ENCODE results near the gene IQGAP2.

IQGAP2 gene

DNA sequence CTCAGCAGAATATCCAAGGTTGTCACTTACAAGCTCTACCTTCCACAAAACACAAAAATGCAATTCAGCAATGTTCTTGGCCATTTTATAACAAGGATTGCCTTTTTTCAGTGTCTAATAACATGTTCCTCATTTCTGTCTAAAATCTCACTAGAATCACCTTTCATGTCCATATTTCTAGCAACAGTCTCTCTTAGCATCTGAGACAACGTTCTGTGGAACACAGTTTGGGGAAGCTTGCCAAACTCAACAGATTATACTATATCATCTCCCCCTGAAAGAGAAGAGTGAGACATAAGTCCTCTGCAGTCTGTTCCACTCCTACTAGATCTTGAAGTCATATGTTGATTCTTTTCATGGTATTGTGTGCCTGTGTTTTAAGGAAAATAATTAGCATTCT, 149.5 kb downstream of the IQGAP2 start:
- Histone ChIP-seq H3K27me3 (ENCODE audit: insufficient read depth, insufficient read length) (no peaks in the 10 kb centered on the region), H3K4me3 (ENCODE audit: insufficient read length, low read depth) (no peak overlapping the region), H3K4me1 (ENCODE audit: insufficient read depth, insufficient read length) (no peaks in the 10 kb centered on the region), H3K36me3 (ENCODE audit: insufficient read depth, insufficient read length, low read length) (no peaks in the 10 kb centered on the region), H3K9ac (ENCODE audit: insufficient read length, low read depth) (no peak overlapping the region), H3K9me3 (ENCODE audit: insufficient read depth, low read length) (peaks cover 8% of the 10 kb centered on the region; the same call in 1 of the 2 replicates)
- no peak for DNase-seq (ENCODE audit: low read depth, low spot score)
- TF ChIP-seq ZNF274 (IDR thresholded peaks at IDR 0.05; ENCODE audit: low read depth, low read length): no peak
- TF ChIP-seq YY1 (IDR thresholded peaks at IDR 0.05; ENCODE audit: insufficient read depth, insufficient read length): no peak
- TF ChIP-seq SUZ12 (IDR thresholded peaks at IDR 0.05; ENCODE audit: extremely low read depth, insufficient read depth, insufficient read length): no peak

DNA sequence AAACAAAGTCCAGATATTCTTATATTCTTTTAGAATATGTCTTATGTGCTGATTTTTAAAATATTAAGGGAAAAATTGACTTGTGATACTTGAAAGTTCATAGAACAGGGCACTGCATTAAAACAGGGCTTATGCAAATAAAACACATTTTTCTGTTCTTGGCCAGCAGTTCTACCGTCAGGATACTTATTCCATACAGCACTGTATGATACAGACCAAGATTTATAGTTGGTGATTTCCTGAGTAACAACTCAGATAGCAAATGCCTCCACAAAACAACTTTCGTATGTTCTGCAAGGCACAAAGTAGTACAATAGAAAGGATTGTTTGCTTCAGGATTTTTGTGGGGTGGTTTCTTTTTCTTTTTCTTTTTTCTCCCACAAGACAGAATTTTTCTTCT, 150.2 kb downstream of the IQGAP2 start:
- Histone ChIP-seq H3K4me3 (ENCODE audit: insufficient read length, low read depth) (no peak overlapping the region), H3K9ac (ENCODE audit: insufficient read length, low read depth) (no peak overlapping the region), H3K9me3 (ENCODE audit: insufficient read depth, low read length) (peaks cover 8% of the 10 kb centered on the region; the same call in 1 of the 2 replicates), H3K4me1 (ENCODE audit: insufficient read depth, insufficient read length) (no peaks in the 10 kb centered on the region), H3K27me3 (ENCODE audit: insufficient read depth, insufficient read length) (no peaks in the 10 kb centered on the region), H3K36me3 (ENCODE audit: insufficient read depth, insufficient read length, low read length) (no peaks in the 10 kb centered on the region)
- TF ChIP-seq SUZ12 (IDR thresholded peaks at IDR 0.05; ENCODE audit: extremely low read depth, insufficient read depth, insufficient read length): no peak
- no peak for TF ChIP-seq YY1 (IDR thresholded peaks at IDR 0.05; ENCODE audit: insufficient read depth, insufficient read length)
- TF ChIP-seq ZNF274 (IDR thresholded peaks at IDR 0.05; ENCODE audit: low read depth, low read length): no peak
- DNase-seq (ENCODE audit: low read depth, low spot score): no peak

DNA sequence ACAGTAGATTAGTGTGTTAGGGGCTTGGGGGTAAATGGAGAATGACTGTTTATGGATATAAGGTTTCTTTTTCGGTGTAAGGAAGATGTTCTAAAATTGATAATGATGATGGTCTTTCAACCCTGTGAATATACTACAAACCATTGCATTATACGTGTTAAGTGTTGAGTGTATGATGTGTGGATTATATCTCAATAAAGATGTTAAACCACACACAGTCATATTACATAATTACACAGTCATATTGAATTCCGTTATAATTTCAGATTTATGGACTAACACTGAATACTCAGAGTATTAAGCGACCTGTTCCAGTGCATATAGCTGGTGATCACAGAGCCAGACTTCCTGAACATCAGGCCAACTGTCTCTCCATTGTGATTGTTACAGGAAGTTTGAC, 152.0 kb downstream of the IQGAP2 start:
- no peak overlapping the region for H3K4me3 ChIP-seq (ENCODE audit: insufficient read length, low read depth)
- peaks cover 8% of the 10 kb centered on the region; the same call in 1 of the 2 replicates for H3K9me3 ChIP-seq (ENCODE audit: insufficient read depth, low read length)
- no peak for DNase-seq (ENCODE audit: low read depth, low spot score)
- no peaks in the 10 kb centered on the region for H3K36me3 ChIP-seq (ENCODE audit: insufficient read depth, insufficient read length, low read length)
- TF ChIP-seq ZNF274 (IDR thresholded peaks at IDR 0.05; ENCODE audit: low read depth, low read length) (no peak), SUZ12 (IDR thresholded peaks at IDR 0.05; ENCODE audit: extremely low read depth, insufficient read depth, insufficient read length) (no peak), YY1 (IDR thresholded peaks at IDR 0.05; ENCODE audit: insufficient read depth, insufficient read length) (no peak)
- no peak overlapping the region for H3K9ac ChIP-seq (ENCODE audit: insufficient read length, low read depth)
- H3K4me1 ChIP-seq (ENCODE audit: insufficient read depth, insufficient read length): no peaks in the 10 kb centered on the region
- H3K27me3 ChIP-seq (ENCODE audit: insufficient read depth, insufficient read length): no peaks in the 10 kb centered on the region

DNA sequence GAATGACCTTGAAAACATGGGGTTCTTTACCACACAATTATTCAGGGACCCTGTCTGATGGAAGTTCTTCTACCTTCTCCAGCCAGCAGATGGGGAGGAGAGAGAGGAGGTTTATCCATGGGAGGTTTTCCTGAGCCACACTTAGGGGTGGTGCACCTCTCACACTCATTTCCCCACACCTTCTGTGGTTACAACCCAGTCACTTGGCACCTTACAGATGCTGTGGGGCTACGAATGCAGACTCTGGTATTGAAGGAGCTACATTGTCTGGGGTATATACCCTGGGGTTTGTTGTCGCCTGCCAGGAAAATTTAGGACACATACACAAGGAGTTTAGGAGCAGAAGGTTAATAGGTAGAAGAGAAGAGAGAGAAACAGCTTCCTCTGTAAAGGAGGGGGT, 152.6 kb downstream of the IQGAP2 start:
- DNase-seq (ENCODE audit: low read depth, low spot score): no peak
- H3K4me3 ChIP-seq (ENCODE audit: insufficient read length, low read depth): no peak overlapping the region
- H3K36me3 ChIP-seq (ENCODE audit: insufficient read depth, insufficient read length, low read length): no peaks in the 10 kb centered on the region
- TF ChIP-seq ZNF274 (IDR thresholded peaks at IDR 0.05; ENCODE audit: low read depth, low read length) (no peak), SUZ12 (IDR thresholded peaks at IDR 0.05; ENCODE audit: extremely low read depth, insufficient read depth, insufficient read length) (no peak), YY1 (IDR thresholded peaks at IDR 0.05; ENCODE audit: insufficient read depth, insufficient read length) (no peak)
- no peaks in the 10 kb centered on the region for H3K4me1 ChIP-seq (ENCODE audit: insufficient read depth, insufficient read length)
- H3K9ac ChIP-seq (ENCODE audit: insufficient read length, low read depth): no peak overlapping the region
- peaks cover 8% of the 10 kb centered on the region; the same call in 1 of the 2 replicates for H3K9me3 ChIP-seq (ENCODE audit: insufficient read depth, low read length)
- no peaks in the 10 kb centered on the region for H3K27me3 ChIP-seq (ENCODE audit: insufficient read depth, insufficient read length)

DNA sequence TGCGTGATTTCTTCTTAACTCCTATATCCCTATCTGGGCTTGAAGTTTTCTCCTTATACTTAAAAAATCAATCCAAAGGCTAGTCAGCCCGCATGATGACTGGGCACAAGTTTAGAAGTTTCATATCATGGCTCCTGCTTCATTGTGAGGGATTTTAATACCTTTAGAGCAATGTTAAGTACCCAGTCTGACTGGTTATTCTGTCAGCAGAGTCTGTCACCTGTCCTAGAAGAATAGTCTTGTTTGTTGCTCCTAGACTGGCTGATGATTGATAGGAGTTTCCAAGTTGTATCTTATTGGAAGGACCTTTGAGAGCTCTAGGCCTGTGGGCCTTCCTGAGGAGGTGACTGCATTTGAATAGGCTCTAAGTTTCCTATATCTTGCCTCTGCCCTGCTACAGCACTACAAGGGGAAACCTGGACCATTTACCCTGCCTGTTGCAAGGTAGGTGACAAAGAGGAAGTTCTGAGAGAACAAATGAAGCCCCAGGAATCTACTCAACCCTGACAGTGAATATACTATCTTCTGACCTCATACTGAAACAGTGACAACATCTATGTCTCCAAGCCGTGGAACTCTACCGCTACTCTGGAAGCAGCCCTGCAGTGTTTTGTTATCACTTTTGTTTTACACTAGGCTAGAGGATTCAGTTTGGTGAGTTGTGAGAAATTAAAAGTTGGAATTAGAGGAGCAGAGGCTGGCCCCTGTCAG, 153.6 kb downstream of the IQGAP2 start:
- no peak for DNase-seq (ENCODE audit: low read depth, low spot score)
- H3K4me1 ChIP-seq (ENCODE audit: insufficient read depth, insufficient read length): no peaks in the 10 kb centered on the region
- no peaks in the 10 kb centered on the region for H3K27me3 ChIP-seq (ENCODE audit: insufficient read depth, insufficient read length)
- H3K9me3 ChIP-seq (ENCODE audit: insufficient read depth, low read length): peaks cover 8% of the 10 kb centered on the region; the same call in 1 of the 2 replicates
- no peak overlapping the region for H3K4me3 ChIP-seq (ENCODE audit: insufficient read length, low read depth)
- TF ChIP-seq ZNF274 (IDR thresholded peaks at IDR 0.05; ENCODE audit: low read depth, low read length): no peak
- no peak for TF ChIP-seq YY1 (IDR thresholded peaks at IDR 0.05; ENCODE audit: insufficient read depth, insufficient read length)
- no peak for TF ChIP-seq SUZ12 (IDR thresholded peaks at IDR 0.05; ENCODE audit: extremely low read depth, insufficient read depth, insufficient read length)
- no peak overlapping the region for H3K9ac ChIP-seq (ENCODE audit: insufficient read length, low read depth)
- no peaks in the 10 kb centered on the region for H3K36me3 ChIP-seq (ENCODE audit: insufficient read depth, insufficient read length, low read length)

DNA sequence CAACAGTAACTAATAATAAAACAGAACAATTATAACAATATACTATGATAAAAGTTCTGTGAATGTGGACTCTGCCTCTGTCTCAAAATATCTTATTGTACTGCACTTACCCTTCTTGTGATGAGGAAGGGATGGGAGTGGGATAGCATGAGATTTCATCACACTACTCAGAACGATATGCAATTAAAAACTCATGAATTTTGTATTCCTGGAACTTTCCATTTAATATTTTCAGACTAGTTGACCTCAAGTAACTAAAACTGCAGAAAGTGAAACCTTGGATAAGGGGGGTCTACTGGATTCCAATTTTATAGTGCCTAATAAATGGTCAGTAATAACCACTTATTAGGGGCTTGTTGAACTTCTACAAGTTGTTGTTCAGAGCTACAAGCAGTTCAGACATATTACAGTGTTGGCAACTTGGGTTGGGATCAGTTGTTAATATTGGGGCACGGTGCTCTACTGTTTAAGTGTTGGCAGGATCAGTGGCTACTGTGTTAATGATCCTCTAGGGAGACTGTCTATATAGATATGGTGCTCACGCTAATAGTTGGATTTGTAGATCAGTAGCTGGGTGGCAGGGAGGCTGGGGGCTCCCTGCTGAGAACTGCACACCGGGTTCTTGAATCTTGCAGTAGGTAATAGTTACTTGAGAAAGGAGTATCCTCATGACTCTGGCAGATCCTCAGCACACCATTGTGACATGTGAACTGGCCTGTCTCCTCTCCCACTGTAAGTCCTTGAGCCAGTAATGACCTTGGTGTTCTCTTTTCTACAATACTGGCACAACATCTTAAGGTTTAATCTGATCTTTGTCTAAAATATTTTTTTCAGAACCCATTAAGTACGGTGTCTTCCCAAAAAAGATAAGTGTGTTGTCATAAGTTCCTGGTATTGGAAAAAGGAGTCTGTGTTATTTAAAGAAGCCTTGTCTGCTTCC, 158.1 kb downstream of the IQGAP2 start:
- Histone ChIP-seq H3K9ac (ENCODE audit: insufficient read length, low read depth) (no peak overlapping the region), H3K27me3 (ENCODE audit: insufficient read depth, insufficient read length) (no peaks in the 10 kb centered on the region), H3K36me3 (ENCODE audit: insufficient read depth, insufficient read length, low read length) (no peaks in the 10 kb centered on the region), H3K9me3 (ENCODE audit: insufficient read depth, low read length) (no peaks in the 10 kb centered on the region), H3K4me1 (ENCODE audit: insufficient read depth, insufficient read length) (no peaks in the 10 kb centered on the region), H3K4me3 (ENCODE audit: insufficient read length, low read depth) (no peak overlapping the region)
- DNase-seq (ENCODE audit: low read depth, low spot score): no peak
- TF ChIP-seq SUZ12 (IDR thresholded peaks at IDR 0.05; ENCODE audit: extremely low read depth, insufficient read depth, insufficient read length) (no peak), ZNF274 (IDR thresholded peaks at IDR 0.05; ENCODE audit: low read depth, low read length) (no peak), YY1 (IDR thresholded peaks at IDR 0.05; ENCODE audit: insufficient read depth, insufficient read length) (no peak)

DNA sequence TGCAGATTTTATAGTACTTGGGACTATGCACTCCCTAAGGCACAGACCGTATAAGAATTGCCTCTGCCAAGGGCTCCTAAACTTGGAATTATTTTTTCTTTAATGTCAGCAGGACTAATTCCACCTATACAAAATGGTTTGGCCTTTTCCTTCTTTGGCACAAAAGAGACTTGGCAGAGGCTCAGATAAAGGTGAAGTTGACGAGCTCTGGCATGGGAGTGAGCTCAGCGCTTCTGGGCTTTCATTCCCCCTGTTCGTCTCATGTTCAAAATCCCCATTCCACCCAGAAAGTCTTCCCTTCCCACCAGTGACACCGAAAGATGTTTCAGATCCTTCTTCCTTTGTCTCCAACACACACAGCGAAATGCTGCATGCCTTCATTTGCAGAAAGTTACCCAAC, 158.9 kb downstream of the IQGAP2 start:
- Histone ChIP-seq H3K4me3 (ENCODE audit: insufficient read length, low read depth) (no peak overlapping the region), H3K9me3 (ENCODE audit: insufficient read depth, low read length) (no peaks in the 10 kb centered on the region), H3K27me3 (ENCODE audit: insufficient read depth, insufficient read length) (no peaks in the 10 kb centered on the region), H3K9ac (ENCODE audit: insufficient read length, low read depth) (no peak overlapping the region), H3K36me3 (ENCODE audit: insufficient read depth, insufficient read length, low read length) (no peaks in the 10 kb centered on the region), H3K4me1 (ENCODE audit: insufficient read depth, insufficient read length) (no peaks in the 10 kb centered on the region)
- no peak for DNase-seq (ENCODE audit: low read depth, low spot score)
- no peak for TF ChIP-seq ZNF274 (IDR thresholded peaks at IDR 0.05; ENCODE audit: low read depth, low read length)
- no peak for TF ChIP-seq SUZ12 (IDR thresholded peaks at IDR 0.05; ENCODE audit: extremely low read depth, insufficient read depth, insufficient read length)
- no peak for TF ChIP-seq YY1 (IDR thresholded peaks at IDR 0.05; ENCODE audit: insufficient read depth, insufficient read length)
